ENCODE measurements around the gene SLC25A10.

SLC25A10 gene

GRCh38 chr17:81683208-81683583 is 28.9 kb upstream of the SLC25A10 start (continued):
- TF ChIP-seq ZBTB26 (tag by site-specific recombination; optimal IDR thresholded peaks at IDR 0.05) (no peak), KLF7 (tag by site-specific recombination; IDR thresholded peaks at IDR 0.05; ENCODE audit: borderline replicate concordance) (peak; percentile 66; the same call in 1 of the 2 replicates), ZNF837 (tag by site-specific recombination; IDR thresholded peaks at IDR 0.05) (0 out of 2 replicates have a peak, but pooled peaks have one; percentile 60), ZNF10 (tag by site-specific recombination; IDR thresholded peaks at IDR 0.05) (no peak), ZBTB7A (tag by site-specific recombination; IDR thresholded peaks at IDR 0.05; ENCODE audit: low read depth) (peak; percentile 88), EGR2 (tag by site-specific recombination; IDR thresholded peaks at IDR 0.05; ENCODE audit: low read depth) (peak; percentile 91), ZNF433 (tag by site-specific recombination; IDR thresholded peaks at IDR 0.05; ENCODE audit: low read depth) (no peak), ZNF560 (tag by site-specific recombination; IDR thresholded peaks at IDR 0.05; ENCODE audit: borderline replicate concordance) (no peak), ZNF157 (tag by site-specific recombination; IDR thresholded peaks at IDR 0.05) (no peak), ZBTB48 (tag by site-specific recombination; IDR thresholded peaks at IDR 0.05) (no peak), HOXA7 (CRISPR knock-in tag; IDR thresholded peaks at IDR 0.05; ENCODE audit: borderline replicate concordance) (no peak), ZNF184 (tag by site-specific recombination; IDR thresholded peaks at IDR 0.05) (no peak), ZNF140 (tag by site-specific recombination; IDR thresholded peaks at IDR 0.05) (no peak), ZBTB49 (tag by site-specific recombination; IDR thresholded peaks at IDR 0.05; ENCODE audit: low read depth) (no peak), CTCF (tag by site-specific recombination; IDR thresholded peaks at IDR 0.05) (no peak), ZNF354C (tag by site-specific recombination; IDR thresholded peaks at IDR 0.05; ENCODE audit: borderline replicate concordance, low read depth) (no peak), ZNF335 (tag by site-specific recombination; conservative IDR thresholded peaks at IDR 0.05) (peak; percentile 85; the same call in 1 of the 2 replicates), PRDM2 (tag by site-specific recombination; IDR thresholded peaks at IDR 0.05; ENCODE audit: borderline replicate concordance) (0 out of 2 replicates have a peak, but pooled peaks have one; percentile 62), ZNF398 (tag by site-specific recombination; IDR thresholded peaks at IDR 0.05) (peak; percentile 28; the same call in 1 of the 2 replicates), ZNF391 (tag by site-specific recombination; IDR thresholded peaks at IDR 0.05; ENCODE audit: borderline replicate concordance, low read depth) (0 out of 2 replicates have a peak, but pooled peaks have one; percentile 28), ZNF777 (tag by site-specific recombination; IDR thresholded peaks at IDR 0.05; ENCODE audit: borderline replicate concordance) (no peak), ATF2 (tag by site-specific recombination; IDR thresholded peaks at IDR 0.05; ENCODE audit: low read depth) (no peak), ZSCAN23 (tag by site-specific recombination; IDR thresholded peaks at IDR 0.05) (no peak), HOXD13 (CRISPR knock-in tag; IDR thresholded peaks at IDR 0.05; ENCODE audit: borderline replicate concordance) (no peak), ZNF747 (tag by site-specific recombination; IDR thresholded peaks at IDR 0.05) (no peak), ZNF785 (tag by site-specific recombination; IDR thresholded peaks at IDR 0.05) (0 out of 2 replicates have a peak, but pooled peaks have one; percentile 43)
